Natural killer cell (primary cell): ENCODE measurements around the gene PLK5. TPM values are rescaled to one million over a fixed set of nuclear protein-coding genes. Genes with fewer than 3 reads are reported as not detected.

Experiments used
- ATAC-seq, 3 donors: fragments of 150-1000 bp in 2 of 3; fragments of 200-7000 bp in 1 of 3; cut with Tn5 transposase; 1 replicate in 1 of 3; 2 replicates in 2 of 3; pipeline ENCODE4 v1.10.0; 2021; ENCODE audit warnings: mild to moderate bottlenecking in 2 of 3, moderate library complexity in 2 of 3
- DNase-seq, 2 donors: peaks; one replicate each; pipeline versions ENCODE4 v3.0.0 to v3.0.0-alpha.2; 2013 to 2021; ENCODE audit warnings: mixed read lengths in 1 of 2
- H3K27ac ChIP-seq: one replicate; pipeline ENCODE4 v1.5.1; 2013; ENCODE audit warnings: mild to moderate bottlenecking, low read length
- H3K27me3 ChIP-seq: one replicate; pipeline ENCODE4 v1.6.1; 2013; ENCODE audit warnings: low read length; ENCODE audit not compliant: control insufficient read depth, insufficient read depth
- H3K36me3 ChIP-seq: one replicate; pipeline ENCODE4 v1.6.1; 2013; ENCODE audit warnings: low read length; ENCODE audit not compliant: control insufficient read depth, insufficient read depth
- H3K4me1 ChIP-seq: one replicate; pipeline ENCODE4 v1.6.1; 2013; ENCODE audit warnings: low read length; ENCODE audit not compliant: control insufficient read depth, insufficient read depth
- H3K4me3 ChIP-seq: one replicate; pipeline ENCODE4 v1.5.1; 2013; ENCODE audit warnings: low read length
- H3K9me3 ChIP-seq: one replicate; pipeline ENCODE4 v1.6.1; 2013; ENCODE audit warnings: low read length; ENCODE audit not compliant: control insufficient read depth, insufficient read depth
- H3K27ac Mint-ChIP-seq, 2 donors: one replicate each; pipeline ENCODE4 v1.8.0; 2022; ENCODE audit warnings: mild to moderate bottlenecking in 2 of 2, mixed read lengths in 2 of 2, moderate library complexity in 1 of 2
- H3K27me3 Mint-ChIP-seq, 2 donors: one replicate each; pipeline ENCODE4 v1.8.0; 2022; ENCODE audit warnings: low read depth in 2 of 2, mixed read lengths in 2 of 2
- H3K36me3 Mint-ChIP-seq: one replicate; pipeline ENCODE4 v1.8.0; 2022; ENCODE audit warnings: mixed read lengths
- H3K4me1 Mint-ChIP-seq, 2 donors: one replicate each; pipeline ENCODE4 v1.8.0; 2022; ENCODE audit warnings: mixed read lengths in 2 of 2
- H3K4me3 Mint-ChIP-seq: one replicate; pipeline ENCODE4 v1.8.0; 2022; ENCODE audit warnings: mild to moderate bottlenecking, moderate library complexity, mixed read lengths
- H3K9me3 Mint-ChIP-seq, 2 donors: one replicate each; pipeline ENCODE4 v1.8.0; 2022; ENCODE audit warnings: mixed read lengths in 2 of 2
- CTCF ChIP-seq: fragments of 200-600 bp; IDR thresholded peaks from one replicate; pipeline ENCODE4 v1.8.0; 2022; ENCODE audit warnings: antibody characterized with exemption
- WGBS: methylation state at CpG from one replicate; pipeline ENCODE4 v1.1.7; 2013; ENCODE audit warnings: missing lambda C conversion rate; ENCODE audit not compliant: insufficient coverage; 5-methylcytosine and 5-hydroxymethylcytosine counted together
- intact Hi-C: fragments of 100-400 bp; cut with micrococcal nuclease; formaldehyde crosslinking; loops from one replicate; pipeline ENCODE4 v1.14.2; 2022
- total RNA-seq, 4 donors: library from RNA; stranded (reverse); fragments of 120-200 nt in 1 of 4; gene quantifications; one replicate each; pipeline versions ENCODE4 v1.2.3 to v1.2.4, GENCODE V29; 2013 to 2022

PLK5 gene
- total RNA-seq, 3 donors from 2014 or later (not counting 1 experiment from before 2014, with no cell fraction given): not detected

- no peak for TF ChIP-seq CTCF
- peak overlapping the region in 1 of 2 donors; percentile 25 for H3K27ac Mint-ChIP-seq
- no peaks in the 10 kb centered on the region for H3K9me3 Mint-ChIP-seq
- peaks cover 10 to 13% of the 10 kb centered on the region in 2 donors for H3K27me3 Mint-ChIP-seq
- WGBS: 59% methylated on average over 4 of the region's 4 CpGs
- intact Hi-C loops: no loop called here
- Histone ChIP-seq H3K4me3 (no peak overlapping the region), H3K9me3 (no peaks in the 10 kb centered on the region), H3K27ac (no peak overlapping the region), H3K36me3 (no peaks in the 10 kb centered on the region), H3K4me1 (peaks cover 14% of the 10 kb centered on the region), H3K27me3 (no peaks in the 10 kb centered on the region)
- DNase-seq (no peak), ATAC-seq (no peak)
- no peaks in the 10 kb centered on the region for H3K36me3 Mint-ChIP-seq
- peaks cover 0 to 4% of the 10 kb centered on the region in 2 donors for H3K4me1 Mint-ChIP-seq
- H3K4me3 Mint-ChIP-seq: peak overlapping the region; percentile 71
These were observed 46.1 kb downstream of the PLK5 start for GRCh38 chr19:1569997-1570396.

- no peak overlapping the region for H3K4me3 Mint-ChIP-seq
- 94% methylated on average over 13 of the region's 13 CpGs for WGBS
These were observed 47.0 kb downstream of the PLK5 start for GRCh38 chr19:1570836-1571235.

GRCh38 chr19:1571358-1571757 lies 47.5 kb downstream of the PLK5 start:
- peaks cover 10 to 13% of the 10 kb centered on the region in 2 donors for H3K27me3 Mint-ChIP-seq
- no peaks in the 10 kb centered on the region for H3K36me3 Mint-ChIP-seq
- Histone ChIP-seq H3K9me3 (no peaks in the 10 kb centered on the region), H3K4me1 (peaks cover 14% of the 10 kb centered on the region), H3K27ac (no peak overlapping the region), H3K36me3 (peaks cover 2% of the 10 kb centered on the region), H3K27me3 (no peaks in the 10 kb centered on the region), H3K4me3 (no peak overlapping the region)
- ATAC-seq (no peak), DNase-seq (no peak)
- H3K9me3 Mint-ChIP-seq: no peaks in the 10 kb centered on the region
- peaks cover 0 to 4% of the 10 kb centered on the region in 2 donors for H3K4me1 Mint-ChIP-seq
- TF ChIP-seq CTCF: no peak
- intact Hi-C loops: no loop called here
- no peak overlapping the region for H3K27ac Mint-ChIP-seq
- 94% methylated on average over 12 of the region's 12 CpGs for WGBS
- no peak overlapping the region for H3K4me3 Mint-ChIP-seq

More at GRCh38 chr19:1570836-1571235, 47.0 kb downstream of the PLK5 start:
- no peaks in the 10 kb centered on the region for H3K36me3 Mint-ChIP-seq
- Histone ChIP-seq H3K27me3 (no peaks in the 10 kb centered on the region), H3K9me3 (no peaks in the 10 kb centered on the region), H3K27ac (no peak overlapping the region), H3K4me1 (peaks cover 14% of the 10 kb centered on the region), H3K36me3 (no peaks in the 10 kb centered on the region), H3K4me3 (no peak overlapping the region)
- H3K27ac Mint-ChIP-seq: no peak overlapping the region
- peaks cover 10 to 13% of the 10 kb centered on the region in 2 donors for H3K27me3 Mint-ChIP-seq
- H3K9me3 Mint-ChIP-seq: no peaks in the 10 kb centered on the region
- peaks cover 0 to 4% of the 10 kb centered on the region in 2 donors for H3K4me1 Mint-ChIP-seq
- no peak for TF ChIP-seq CTCF
- ATAC-seq: no peak
- intact Hi-C loops: no loop called here
- DNase-seq: no peak

GRCh38 chr19:1572795-1573194 lies 48.9 kb downstream of the PLK5 start:
- WGBS: 88% methylated on average over 9 of the region's 9 CpGs
- ATAC-seq (no peak), DNase-seq (no peak)
- H3K27ac ChIP-seq: no peak overlapping the region
- H3K27me3 ChIP-seq: no peaks in the 10 kb centered on the region
- H3K9me3 Mint-ChIP-seq: no peaks in the 10 kb centered on the region
- H3K9me3 ChIP-seq: no peaks in the 10 kb centered on the region
- H3K4me3 ChIP-seq: no peak overlapping the region
- no peak for TF ChIP-seq CTCF
- no peak overlapping the region for H3K4me3 Mint-ChIP-seq
- intact Hi-C loops: no loop called here
- H3K27me3 Mint-ChIP-seq: peaks cover 10 to 13% of the 10 kb centered on the region in 2 donors
- no peak overlapping the region for H3K27ac Mint-ChIP-seq
- peaks cover 7% of the 10 kb centered on the region for H3K4me1 ChIP-seq
- H3K36me3 Mint-ChIP-seq: no peaks in the 10 kb centered on the region
- H3K36me3 ChIP-seq: peaks cover 10% of the 10 kb centered on the region
- H3K4me1 Mint-ChIP-seq: peaks cover 0 to 4% of the 10 kb centered on the region in 2 donors
